Activated CD4-positive, alpha-beta T cell treated with anti-CD3 and anti-CD28 coated beads for 48 hours (primary cell): ENCODE results near the gene GRID1.

Experiments
- DNase-seq: peaks from one replicate; pipeline ENCODE4 v3.0.0-alpha.2; 2020

GRID1 gene

DNA sequence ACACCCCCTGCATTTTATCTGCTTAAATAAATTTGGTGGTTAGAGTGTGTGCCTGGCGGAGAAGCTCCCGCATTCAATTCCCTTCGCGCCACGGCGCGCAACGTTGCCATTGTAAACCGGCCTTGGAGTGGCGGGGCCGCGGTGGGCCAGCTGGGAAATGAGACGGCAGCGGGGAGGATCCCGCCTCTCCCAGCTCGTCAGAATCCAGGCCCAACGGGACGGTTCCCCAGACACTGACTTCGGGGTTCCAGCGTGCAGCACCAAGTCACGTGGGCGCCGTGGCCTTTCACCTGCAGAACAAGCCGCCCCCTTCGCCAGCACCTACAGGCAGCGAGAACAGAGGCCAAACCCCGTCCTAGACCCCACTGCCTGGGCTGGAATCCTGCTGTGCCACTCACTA is 103.4 kb downstream of the GRID1 start:
- no peak for DNase-seq

DNA sequence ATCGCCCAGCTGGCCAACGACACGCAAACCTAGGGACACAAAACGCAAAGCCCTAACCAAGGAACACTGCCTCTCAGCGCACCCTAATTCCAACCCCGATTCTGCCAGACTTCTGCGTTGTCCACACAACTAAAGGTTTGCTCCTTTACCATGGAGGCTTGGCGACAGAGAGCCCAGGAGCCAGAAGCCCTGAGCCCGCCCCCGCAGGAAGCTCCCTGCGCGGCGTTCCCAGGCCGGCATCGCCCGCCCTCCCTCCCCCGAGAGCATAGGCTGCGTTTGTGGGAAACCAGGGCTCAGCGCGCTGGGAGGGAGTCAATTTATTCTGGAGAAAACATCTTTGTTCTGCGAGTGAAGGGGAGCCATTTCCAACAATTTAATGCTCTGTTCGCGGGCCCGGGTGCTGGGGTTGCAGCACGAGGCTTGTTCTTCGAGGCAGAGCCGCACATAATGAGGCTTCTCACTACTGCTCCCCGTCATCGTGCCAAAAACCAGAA is 103.9 kb downstream of the GRID1 start:
- no peak for DNase-seq

DNA sequence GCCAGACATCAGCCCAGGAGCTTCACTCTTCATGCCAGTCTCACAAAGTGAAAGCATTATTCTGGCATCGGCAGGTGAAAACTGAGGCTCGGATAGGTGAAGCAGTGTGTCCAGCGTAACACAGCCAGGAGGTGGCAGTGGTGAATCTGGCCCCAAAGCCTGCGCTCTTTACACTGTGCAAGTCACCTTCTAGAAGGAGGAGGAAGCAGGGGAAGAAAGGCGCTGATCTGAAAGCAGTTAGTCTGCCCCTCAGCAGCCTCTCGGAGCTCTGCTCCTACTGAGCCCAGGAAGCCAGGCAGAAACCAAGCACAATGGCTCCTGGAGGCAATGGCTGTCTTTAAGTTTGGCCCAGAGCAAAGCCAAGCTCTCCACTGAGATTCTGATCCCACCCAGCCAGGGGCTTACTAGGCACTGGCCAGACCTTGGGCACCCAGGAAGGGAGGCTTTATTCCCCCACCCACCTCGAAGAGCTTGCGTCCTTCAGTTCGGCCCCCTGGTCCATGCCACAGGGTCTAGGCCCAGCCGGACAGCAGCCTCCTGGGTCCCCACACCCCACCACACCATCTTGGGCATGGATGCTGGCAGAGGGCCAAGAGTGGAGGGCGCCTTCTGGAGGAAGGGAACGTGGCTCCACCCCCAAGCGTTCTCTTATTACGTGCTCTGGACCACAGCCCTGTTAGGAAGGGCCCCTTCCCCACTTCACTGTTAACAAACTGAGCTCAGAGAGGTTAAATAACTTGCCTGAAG is 104.5 kb downstream of the GRID1 start:
- DNase-seq, result peak; percentile 33

DNA sequence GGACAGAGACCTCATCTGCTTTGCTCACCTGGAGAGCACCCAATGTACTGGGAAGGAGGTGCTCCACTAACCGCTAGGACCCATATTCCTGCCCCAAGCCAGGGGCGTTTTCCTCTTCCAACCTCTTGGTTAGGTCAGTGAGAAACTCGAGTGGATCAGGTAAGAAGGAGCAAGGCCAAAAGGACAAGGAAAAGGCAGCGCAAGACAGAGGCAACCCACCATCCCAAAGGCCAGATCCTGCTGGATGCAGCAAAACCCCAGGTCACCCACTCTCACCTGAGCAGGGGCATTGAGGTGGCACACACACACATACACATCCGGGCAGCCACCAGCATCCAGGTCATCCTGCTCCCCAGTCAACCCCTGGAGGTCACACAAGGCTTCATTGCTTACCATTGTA is 105.1 kb downstream of the GRID1 start:
- DNase-seq, result no peak

DNA sequence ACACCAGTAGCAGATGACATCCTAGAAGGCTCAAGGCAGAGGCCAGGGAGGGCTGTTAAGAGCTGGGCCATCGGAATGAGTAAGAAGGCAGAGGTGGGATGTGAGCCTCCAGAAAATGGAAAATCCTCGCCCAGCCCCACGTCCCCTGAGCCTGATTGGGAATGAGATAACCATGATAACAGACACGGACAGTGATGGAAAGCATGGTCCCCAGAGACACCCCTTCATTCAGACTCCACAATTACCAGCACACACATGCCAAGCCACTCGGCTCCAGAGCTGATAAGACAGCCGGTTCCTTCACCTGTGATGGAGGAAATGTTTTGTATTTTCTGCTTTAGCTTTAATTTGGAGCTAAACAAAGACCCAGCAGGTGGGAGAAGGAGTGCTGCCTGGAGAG is 106.0 kb downstream of the GRID1 start:
- DNase-seq, result no peak

DNA sequence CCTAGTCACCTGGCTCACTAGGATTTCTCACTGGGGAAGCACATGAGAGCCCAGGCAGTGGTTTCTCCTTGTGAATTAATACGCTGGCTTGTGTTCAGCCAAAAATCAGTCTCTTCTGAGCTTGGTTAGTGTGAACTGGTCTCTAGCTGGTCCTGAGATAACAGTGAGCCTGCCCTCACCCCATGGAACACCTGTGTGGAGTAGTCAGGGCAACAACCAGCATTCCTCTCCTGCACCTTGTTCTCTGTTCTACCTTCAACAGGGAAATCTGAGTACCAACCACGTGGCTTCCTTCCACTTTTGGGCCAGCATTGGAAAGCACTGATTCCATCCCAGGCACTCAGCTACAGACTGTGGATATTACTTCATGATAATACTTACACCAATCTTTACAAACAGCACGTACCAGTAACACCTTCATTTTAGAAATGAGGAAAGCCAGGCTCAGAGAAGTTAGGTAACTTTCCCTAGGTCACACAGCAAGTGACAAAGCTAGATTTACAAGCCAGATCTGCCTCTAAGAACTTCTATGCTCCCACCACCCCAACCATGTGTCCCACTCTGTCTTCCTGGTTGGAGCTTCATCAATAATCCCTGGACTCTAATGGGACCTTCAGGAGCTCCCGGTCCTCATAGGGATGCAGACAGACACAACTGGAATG is 106.6 kb downstream of the GRID1 start:
- DNase-seq, result no peak

DNA sequence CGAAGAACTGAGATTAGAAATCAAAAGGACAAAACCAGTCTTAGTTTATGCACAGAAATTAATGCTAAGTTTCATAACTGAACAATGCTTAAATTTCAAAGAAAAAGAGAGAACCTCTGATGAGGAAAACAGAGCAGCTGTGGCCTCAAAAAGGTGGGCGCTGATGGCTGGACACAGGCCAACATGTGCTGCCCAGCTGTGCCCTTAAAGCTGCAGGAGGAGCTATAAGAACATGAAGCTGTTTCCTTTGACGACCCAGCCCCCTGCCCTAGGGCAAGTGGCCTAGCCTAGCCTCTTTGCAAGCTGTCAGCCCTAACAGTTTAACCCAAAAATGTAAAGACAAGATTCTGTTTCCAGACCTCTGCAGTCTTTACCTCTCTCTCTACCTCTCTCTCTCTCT is 107.7 kb downstream of the GRID1 start:
- DNase-seq, result no peak

DNA sequence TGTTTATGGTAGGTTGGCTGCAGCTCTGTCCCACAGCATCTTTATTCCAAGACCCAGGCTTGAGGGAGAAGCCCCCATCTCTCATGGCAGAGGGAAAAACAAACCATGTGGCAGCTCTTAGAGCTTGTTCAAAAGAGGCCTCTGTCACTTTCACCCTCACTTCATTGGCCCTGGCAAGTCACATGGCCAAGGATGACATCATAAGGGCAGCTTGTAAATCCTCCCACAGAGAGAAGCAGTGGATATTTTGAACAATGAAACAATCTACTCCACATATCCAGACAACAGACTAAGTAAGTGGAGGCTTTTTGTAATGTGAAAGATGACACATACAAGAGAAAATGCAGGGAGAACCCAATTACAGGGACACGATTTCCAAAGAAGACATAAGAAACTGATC is 108.1 kb downstream of the GRID1 start:
- DNase-seq, result no peak

DNA sequence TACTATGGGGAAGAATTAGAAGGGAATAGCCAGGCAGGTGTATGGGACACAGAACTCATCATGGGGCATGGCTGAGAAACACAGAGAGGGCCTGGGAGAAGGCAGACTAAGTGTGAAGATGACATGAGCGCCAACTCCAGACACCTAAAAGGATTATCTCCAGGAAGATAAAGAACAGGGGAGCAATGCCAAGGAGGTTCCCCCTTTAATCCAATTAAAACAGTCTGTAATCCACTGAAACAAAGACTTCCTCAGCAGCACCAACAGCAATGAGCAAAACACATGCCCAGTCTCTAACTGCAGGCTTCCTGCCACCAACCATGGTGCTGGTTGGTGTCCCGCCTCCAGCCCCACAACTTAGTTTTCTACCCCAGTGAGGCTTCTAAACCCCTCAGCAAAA is 108.9 kb downstream of the GRID1 start:
- DNase-seq, result no peak

DNA sequence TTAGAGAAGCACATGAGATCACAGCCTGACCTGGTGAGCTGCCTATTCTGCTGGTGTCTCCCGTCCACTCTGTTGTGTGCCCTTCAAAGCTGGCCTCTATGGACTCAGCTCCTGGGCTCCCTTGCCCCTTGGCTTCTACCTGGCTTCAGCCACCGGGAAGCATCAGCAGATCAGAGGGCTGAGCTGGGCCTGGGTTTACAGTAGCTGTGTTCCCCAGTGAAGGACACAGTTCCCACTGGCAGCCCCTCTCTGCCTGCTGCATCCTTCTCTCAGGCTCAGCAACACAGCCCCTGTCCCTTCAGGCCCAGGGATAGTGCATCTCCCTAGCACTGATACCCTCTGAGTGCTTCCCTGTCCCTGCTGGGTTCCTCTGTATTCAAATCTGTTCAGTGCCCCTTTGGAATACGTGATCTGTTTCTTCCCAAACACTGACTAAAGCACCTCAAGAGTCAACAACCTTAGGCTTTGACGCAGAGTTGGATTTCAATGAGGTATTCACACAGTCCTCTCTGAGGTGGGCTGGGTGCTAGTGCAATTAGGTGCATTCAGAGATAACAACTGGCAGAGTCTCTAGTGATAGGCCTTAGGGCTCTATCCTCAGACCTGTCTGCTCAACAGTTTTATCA is 109.8 kb downstream of the GRID1 start:
- no peak for DNase-seq

DNA sequence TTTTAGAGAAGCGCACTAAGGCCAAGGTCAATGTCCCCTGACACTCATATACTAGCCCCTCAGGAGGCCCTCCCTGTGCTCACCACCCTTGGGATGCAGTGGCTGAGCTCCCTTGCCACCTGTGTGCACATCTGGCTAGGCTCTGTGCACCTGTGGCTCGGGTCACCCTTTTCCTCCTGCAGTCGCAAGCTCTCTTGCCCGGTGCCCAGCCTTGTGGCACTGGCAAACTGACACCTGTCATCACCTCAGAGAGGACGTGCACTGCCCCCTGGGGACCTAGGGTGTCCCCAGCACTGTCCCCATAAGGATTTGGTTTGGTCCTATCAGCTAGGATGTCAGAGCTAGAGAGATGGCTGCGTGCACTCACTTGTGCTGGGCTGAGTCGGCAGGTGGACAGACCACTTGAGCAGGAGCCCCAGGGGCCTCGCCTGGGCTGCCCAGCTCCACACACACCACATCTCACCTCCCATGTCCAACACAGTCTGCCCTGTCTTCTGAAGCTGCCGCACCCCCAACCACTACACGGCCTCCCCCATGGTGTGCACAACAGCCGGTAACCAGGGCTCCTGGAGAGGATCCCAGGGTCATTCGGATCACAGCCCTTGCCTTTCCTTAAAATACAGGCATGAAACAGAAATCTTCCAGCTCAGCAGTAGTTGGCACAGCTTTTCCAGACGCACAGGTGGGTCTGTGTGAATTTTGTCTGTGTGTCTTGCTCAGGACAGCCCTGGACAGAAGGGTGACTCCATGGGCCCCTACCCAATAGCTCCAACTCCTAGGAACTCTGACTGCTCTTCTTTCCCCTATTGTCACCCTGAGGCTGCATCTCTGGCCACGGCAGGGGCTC is 111.0 kb downstream of the GRID1 start:
- DNase-seq, result no peak

DNA sequence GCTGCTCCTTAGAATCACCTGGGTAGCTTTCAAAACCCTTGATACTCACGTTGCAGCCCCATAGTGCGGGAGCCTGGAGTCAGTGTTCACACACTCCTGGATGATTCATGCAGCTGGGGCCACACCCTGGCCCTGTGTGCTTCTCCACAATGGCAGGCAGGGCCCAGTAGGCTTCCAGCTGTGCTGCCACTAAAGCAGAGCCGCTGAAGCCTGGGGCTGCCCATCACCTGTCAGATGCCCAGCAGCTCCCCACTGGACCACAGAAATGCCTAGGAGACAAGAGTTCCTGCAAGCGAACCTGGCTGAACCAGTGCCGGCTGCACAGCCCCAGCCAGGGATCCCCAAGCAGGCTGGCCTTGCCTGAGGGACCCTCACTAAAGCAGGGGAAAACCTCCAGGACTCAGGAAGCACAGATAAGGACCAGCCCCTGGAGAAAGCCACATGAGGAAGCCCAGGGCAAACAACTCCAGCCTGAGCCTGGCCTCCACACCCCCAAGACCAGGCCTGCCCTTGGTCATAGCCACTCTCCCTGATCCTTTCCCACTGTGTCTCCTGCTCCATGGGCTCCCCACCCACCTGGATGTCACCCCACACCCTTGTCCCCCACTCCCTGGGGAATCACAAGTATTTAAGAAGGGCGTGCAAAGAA is 111.9 kb downstream of the GRID1 start:
- DNase-seq, result no peak

DNA sequence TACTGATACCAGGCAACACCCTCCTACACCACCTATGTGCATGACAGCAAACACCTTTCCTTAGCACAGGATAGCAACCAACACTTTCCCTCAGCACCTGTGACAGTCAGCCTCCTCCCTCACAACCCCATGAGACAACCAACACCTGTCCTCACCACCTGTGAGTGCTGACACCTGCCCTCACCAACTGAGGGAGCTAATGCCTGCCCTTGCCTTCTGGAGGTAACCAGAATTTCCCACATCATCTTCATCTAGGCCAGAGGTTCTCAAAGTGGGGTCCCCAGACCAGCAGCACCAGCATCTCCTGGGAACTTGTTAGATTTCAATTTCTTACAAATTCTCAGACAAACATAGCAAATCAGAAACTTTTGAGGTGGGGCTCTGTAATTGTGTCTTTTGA is 112.5 kb downstream of the GRID1 start:
- DNase-seq, result no peak

DNA sequence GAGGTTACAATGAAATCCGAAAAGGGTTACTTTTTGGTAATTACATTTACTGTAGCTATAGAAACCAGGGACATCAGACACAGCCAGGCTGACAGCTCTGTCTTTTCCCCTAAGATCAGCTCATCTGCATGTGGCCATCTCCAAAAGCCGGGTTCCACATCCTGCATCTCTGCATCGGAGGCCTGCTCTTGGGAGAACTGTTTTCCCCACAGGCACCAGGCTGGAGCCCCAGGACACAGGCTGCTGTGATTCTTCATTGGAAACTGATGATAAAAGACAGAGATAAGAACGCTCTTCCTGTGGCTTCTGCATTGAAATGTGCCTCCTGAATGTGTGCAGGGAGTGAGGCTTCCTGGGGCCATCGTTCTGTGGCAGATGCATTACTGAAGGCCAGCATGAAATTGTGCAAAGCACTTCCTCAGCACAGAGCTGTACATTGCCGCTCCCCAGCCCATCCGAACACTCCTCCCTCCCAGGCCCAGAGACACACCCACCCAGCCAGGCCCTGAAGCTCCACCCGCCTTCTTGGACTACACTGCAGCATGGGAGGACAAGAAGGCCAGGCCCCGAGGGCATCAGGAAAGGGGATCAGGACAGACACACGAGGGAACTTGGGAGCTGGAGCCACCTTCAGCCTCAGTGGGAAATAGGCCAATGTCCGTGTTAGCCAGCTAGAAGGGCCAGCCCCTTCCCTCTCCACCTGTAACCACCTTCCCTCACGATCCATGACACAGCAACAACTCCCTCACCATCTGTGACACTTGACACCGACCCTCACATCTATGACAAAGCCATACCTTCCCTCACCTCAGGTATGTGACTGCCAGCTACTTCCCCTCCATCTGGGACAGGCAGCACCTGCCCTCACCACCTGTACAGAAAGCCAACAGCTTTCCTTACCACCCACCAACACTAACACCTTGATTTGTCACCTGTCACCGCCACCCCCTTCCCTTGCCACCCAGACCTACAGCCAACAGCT is 113.2 kb downstream of the GRID1 start:
- no peak for DNase-seq

DNA sequence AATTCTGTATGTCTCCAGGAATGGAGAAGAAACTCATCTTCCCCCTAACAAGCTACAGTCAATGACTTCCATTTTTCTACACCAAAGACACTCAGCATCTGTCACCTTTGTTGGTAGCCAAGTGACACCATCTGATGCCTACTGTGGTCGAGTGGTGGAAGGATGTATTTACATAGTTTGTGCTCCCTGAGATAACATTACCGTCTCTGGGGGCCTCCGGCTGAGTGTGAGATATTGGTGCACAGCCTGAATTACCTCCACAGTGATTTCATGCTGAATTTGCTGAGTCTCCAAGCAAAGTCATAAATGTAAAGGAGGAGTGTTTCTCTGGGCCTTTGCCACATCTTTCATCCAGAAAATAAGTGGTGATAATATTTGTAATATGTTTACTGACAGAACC is 114.0 kb downstream of the GRID1 start:
- no peak for DNase-seq

DNA sequence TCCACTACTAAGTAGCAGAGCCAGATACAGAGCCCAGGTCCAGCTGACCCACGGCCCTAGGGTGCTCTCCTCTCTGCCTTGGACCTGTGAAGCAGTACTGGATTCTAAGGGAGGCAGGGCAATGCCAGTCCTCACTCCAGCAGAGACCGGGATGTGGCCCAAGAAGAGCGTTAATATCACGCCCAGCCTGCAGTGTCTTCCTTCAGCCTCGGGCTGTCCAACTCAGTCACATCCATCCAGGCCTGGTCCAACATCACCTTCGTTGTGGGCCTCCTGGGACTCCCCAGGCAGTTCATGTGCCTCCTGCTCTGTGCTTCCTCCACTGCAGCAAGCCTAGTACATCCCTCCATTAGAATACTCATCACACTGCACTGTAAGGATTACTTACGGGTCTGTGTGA is 114.5 kb downstream of the GRID1 start:
- no peak for DNase-seq

DNA sequence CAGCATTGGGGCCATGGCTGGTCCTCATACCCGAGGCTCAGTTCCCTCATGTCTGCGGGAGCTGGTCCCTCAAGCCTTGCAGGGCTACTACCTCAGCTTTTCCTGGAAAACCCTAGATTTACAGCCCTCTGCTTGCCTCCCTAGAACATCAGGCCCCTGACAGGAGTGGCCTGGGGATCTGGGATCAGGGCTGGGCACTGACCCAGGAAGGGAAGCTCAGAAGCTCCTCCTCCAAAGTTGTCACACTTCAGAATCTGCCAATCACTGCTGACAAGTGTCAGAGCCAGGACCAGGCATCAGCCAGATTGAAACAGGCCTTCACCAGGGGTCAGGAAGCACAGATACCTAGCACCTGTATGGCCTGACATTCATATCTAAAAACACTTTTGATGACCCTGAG is 115.2 kb downstream of the GRID1 start:
- no peak for DNase-seq

DNA sequence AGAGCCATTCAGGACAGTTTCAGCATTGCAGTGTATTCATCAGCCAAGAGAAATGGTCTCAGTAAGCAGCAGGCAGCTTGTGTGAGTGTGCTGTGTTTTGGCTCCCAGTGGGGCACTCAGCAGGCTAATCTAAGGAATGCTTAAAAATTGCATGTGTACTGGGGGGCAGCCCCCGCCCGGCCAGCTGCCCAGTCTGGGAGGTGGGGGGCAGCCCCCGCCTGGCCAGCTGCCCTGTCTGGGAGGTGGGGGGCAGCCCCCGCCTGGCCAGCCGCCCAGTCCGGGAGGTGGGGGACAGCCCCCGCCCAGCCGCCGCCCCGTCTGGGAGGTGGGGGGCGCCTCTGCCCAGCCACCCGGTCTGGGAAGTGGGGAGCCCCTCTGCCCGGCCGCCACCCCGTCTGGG is 116.2 kb downstream of the GRID1 start:
- no peak for DNase-seq

DNA sequence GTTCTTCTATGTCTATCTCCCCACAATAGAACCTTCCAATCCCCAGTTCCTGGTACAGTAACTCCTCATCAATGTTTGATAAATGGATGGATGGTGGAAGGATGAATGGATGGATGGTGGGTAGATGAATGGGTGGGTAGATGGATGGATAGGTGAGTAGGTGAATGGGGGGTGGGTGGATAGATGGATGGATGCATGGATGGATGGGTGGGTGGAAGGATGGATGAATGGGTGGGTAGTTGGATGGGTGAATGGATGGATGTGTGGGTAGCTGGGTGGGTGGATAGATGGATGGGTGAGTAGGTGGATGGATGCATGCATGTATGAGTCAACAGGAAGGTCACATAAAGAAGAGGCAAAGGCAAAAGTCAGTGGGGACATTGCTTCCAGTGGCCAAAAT is 116.8 kb downstream of the GRID1 start:
- no peak for DNase-seq

DNA sequence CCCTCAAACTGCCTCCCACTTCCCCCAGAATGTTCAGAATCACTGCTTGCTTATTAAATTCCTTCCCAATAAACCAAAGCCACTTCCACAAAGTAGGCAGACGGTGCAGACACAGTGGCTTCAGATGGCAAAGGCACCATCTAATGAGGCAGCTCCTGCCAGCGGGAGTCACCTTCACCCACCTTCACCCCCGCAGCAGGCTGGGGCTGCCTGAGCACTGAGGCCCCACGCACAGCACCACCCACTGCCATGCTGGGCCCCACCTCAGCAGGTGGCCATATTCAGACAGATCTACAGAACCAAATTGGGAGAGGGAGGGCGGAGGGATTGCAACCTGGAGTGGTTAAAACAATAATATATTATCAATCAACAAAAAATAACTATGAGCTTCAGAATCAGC is 118.5 kb downstream of the GRID1 start:
- no peak for DNase-seq

DNA sequence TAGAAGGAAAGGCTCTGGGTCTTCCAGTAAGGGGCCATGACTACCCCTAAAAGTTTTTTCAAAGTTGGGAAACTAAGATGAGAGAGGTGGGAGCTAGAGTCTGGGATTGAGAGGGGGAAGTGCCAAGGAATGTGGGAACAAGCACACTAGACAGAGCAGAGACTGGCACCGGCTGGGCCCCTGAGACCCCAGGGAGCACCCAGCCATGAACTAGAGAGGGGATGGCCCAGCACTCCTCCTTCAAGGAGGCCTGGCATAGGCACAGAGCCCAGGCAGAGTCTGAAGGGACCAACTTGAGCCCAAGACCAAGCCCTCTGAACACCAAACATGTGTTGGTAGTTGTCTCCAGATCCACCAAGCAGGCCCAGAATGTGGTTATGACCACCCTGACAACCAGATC is 119.0 kb downstream of the GRID1 start:
- no peak for DNase-seq

DNA sequence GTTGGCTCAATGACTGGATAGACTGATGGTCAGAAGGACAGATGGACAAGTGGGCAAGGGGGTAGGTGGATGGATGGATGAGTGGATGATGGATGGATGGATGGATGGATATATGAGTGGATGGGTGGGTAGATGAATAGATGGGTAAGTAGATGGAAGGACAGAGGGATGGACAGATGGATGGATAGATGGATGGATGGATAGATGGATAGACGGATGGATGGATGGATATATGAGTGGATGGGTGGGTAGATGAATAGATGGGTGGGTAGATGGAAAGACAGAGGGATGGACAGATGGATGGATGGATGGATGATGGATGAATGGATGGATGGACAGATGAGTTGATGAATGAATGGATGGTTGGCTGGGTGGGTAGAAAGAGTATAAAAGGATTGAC is 119.5 kb downstream of the GRID1 start:
- DNase-seq, result no peak
